PC-3 (cell line): Measurements from ENCODE around the gene ACO2. TPM values are rescaled to one million over a fixed set of nuclear protein-coding genes. Genes with fewer than 3 reads are reported as not detected.

Experiments used
- ATAC-seq: fragments of 200-7000 bp; cut with Tn5 transposase; 2 replicates; pipeline ENCODE4 v1.9.1; 2020; ENCODE audit warnings: mild to moderate bottlenecking, moderate library complexity
- BruUV-seq: library from RNA; stranded (reverse); fragments of 400-500 nt; replicated peaks from 2 replicates; lab custom pipeline; 2021; lab: Mats Ljungman, UMichigan
- CTCF ChIA-PET: fragments of 300-600 bp; sonication (Branson Sonifier 250); formaldehyde crosslinking; loops from one replicate; lab custom pipeline; 2022; ENCODE audit warnings: antibody characterized with exemption; lab: Charles Lee
- POLR2A ChIA-PET: fragments of 300-600 bp; sonication (Branson Sonifier 250); formaldehyde crosslinking; loops from one replicate; lab custom pipeline; 2022; ENCODE audit warnings: antibody characterized with exemption; ENCODE audit not compliant: unreplicated experiment; lab: Charles Lee
- DNase-seq: peaks from one replicate; pipeline ENCODE4 v3.0.0-alpha.2; 2015
- H2AFZ ChIP-seq: fragments of 300-600 bp; sonication (generic); 2 replicates; pipeline ENCODE4 v1.6.0; 2016; ENCODE audit warnings: antibody characterized with exemption, low read length
- H3F3A ChIP-seq: fragments of 300-600 bp; sonication (generic); one replicate; pipeline ENCODE4 v1.6.0; 2017; ENCODE audit warnings: antibody characterized with exemption, low read length, control low read depth, mild to moderate bottlenecking; ENCODE audit not compliant: unreplicated experiment
- H3K27ac ChIP-seq: fragments of 300-600 bp; sonication (generic); 2 replicates; pipeline ENCODE4 v1.5.1; 2016; ENCODE audit warnings: mild to moderate bottlenecking, low read length
- H3K27me3 ChIP-seq: fragments of 300-600 bp; sonication (generic); 2 replicates; pipeline ENCODE4 v1.6.1; 2016; ENCODE audit warnings: low read length, mixed read lengths
- H3K36me3 ChIP-seq: fragments of 300-600 bp; sonication (generic); 2 replicates; pipeline ENCODE4 v1.6.1; 2016; ENCODE audit warnings: low read depth, mixed run types, low read length, mixed read lengths
- H3K4me1 ChIP-seq: fragments of 300-600 bp; sonication (generic); 2 replicates; pipeline ENCODE4 v1.5.1; 2016; ENCODE audit warnings: low read length; ENCODE audit not compliant: insufficient read depth
- H3K4me2 ChIP-seq: fragments of 300-600 bp; sonication (generic); 2 replicates; pipeline ENCODE4 v1.6.0; 2016; ENCODE audit warnings: low read length
- H3K4me3 ChIP-seq: fragments of 300-600 bp; sonication (generic); 2 replicates; pipeline ENCODE4 v1.5.1; 2016; ENCODE audit warnings: mild to moderate bottlenecking, low read length, mixed read lengths
- H3K79me2 ChIP-seq: fragments of 300-600 bp; sonication (generic); 2 replicates; pipeline ENCODE4 v1.6.1; 2017; ENCODE audit warnings: low read length, mixed read lengths
- H3K9ac ChIP-seq: fragments of 300-600 bp; sonication (generic); 2 replicates; pipeline ENCODE4 v1.6.0; 2016; ENCODE audit warnings: mild to moderate bottlenecking, low read length
- H3K9me2 ChIP-seq: fragments of 300-600 bp; sonication (generic); replicated peaks from 2 replicates; pipeline ENCODE4 v1.6.1; 2016; ENCODE audit warnings: mixed run types, low read length, mixed read lengths
- H3K9me3 ChIP-seq: fragments of 300-600 bp; sonication (generic); 2 replicates; pipeline ENCODE4 v1.6.1; 2016; ENCODE audit warnings: low read length, mixed read lengths
- H4K20me1 ChIP-seq: fragments of 300-600 bp; sonication (generic); 2 replicates; pipeline ENCODE4 v1.6.1; 2016; ENCODE audit warnings: low read length, mixed read lengths
- CTCF ChIP-seq: fragments of 300-600 bp; sonication (generic); conservative IDR thresholded peaks from 2 replicates; pipeline ENCODE4 v1.5.1; 2017; ENCODE audit warnings: antibody characterized with exemption, low read depth, mild to moderate bottlenecking, low read length
- EZH2 ChIP-seq: fragments of 300-600 bp; sonication (generic); IDR thresholded peaks from one replicate; pipeline ENCODE4 v1.6.1; 2017; ENCODE audit warnings: antibody characterized with exemption, mild to moderate bottlenecking, low read length; ENCODE audit not compliant: unreplicated experiment
- EZH2phosphoT487 ChIP-seq: fragments of 300-600 bp; sonication (generic); IDR thresholded peaks from 2 replicates; pipeline ENCODE4 v1.6.1; 2018; ENCODE audit warnings: mild to moderate bottlenecking, antibody characterized with exemption, low read length, borderline replicate concordance
- intact Hi-C: fragments of 100-400 bp; cut with micrococcal nuclease; formaldehyde crosslinking; loops from 2 replicates; pipeline ENCODE4 v1.9.0; 2023
- total RNA-seq: library from RNA; depleted of rRNA; stranded (reverse); fragments of >200 nt; gene quantifications from 2 replicates; pipeline ENCODE4 v1.2.3, GENCODE V29; 2014

Gene ACO2
- total RNA-seq, 1 experiment from 2014 or later = 130 TPM

DNA sequence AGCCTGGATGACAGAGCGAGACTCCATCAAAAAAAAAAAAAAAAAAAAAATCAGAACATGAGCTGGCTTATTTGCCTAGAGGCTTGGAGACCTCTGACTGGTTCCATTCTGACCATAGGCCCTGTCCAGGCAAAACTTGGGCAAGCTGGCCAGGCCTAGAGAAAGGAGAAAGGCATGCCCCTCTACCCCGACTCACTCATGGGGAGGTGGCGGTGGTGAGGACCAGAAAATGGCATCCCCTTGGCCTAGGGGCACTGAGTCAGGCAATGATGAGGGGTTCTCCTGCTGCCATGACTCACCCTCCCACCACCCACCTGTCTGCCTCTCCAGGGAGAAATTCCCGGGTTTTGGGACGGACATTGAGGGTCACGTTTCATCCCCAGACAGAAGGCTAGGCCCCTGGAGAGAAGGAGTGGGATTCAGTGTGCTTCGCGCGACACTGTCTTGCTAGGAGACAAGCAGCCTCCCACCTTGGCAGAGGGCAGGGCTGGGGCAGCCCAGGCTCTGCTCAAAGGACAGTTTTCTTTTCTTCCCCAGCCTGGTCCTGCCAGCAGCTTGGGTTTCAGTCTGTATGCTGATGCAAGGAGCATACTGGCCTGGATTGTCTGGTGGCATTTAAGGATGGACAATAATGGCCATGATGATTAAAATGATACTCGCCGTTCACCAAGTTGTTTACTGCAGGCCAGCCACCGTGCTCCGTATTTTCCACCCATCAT, 39.5 kb upstream of the ACO2 start:
- H3K36me3 ChIP-seq = no peaks in the 10 kb centered on the region
- CTCF ChIA-PET = no interaction called here
- H3K79me2 ChIP-seq = no peaks in the 10 kb centered on the region
- ATAC-seq (no peak), DNase-seq (no peak)
- H3K9me3 ChIP-seq = no peaks in the 10 kb centered on the region
- no peak overlapping the region for H2AFZ ChIP-seq
- H4K20me1 ChIP-seq = no peaks in the 10 kb centered on the region
- no TSS peak for BruUV-seq
- POLR2A ChIA-PET = no interaction called here
- H3K9ac ChIP-seq = no peak overlapping the region
- H3F3A ChIP-seq = no peaks in the 10 kb centered on the region
- no peak overlapping the region for H3K4me2 ChIP-seq
- no peak overlapping the region for H3K4me3 ChIP-seq
- TF ChIP-seq EZH2phosphoT487 (no peak), CTCF (no peak), EZH2 (no peak)
- intact Hi-C loops = no loop called here
- no peak overlapping the region for H3K27ac ChIP-seq
- H3K4me1 ChIP-seq = no peaks in the 10 kb centered on the region
- no peaks in the 10 kb centered on the region for H3K27me3 ChIP-seq
- no peaks in the 10 kb centered on the region for H3K9me2 ChIP-seq

DNA sequence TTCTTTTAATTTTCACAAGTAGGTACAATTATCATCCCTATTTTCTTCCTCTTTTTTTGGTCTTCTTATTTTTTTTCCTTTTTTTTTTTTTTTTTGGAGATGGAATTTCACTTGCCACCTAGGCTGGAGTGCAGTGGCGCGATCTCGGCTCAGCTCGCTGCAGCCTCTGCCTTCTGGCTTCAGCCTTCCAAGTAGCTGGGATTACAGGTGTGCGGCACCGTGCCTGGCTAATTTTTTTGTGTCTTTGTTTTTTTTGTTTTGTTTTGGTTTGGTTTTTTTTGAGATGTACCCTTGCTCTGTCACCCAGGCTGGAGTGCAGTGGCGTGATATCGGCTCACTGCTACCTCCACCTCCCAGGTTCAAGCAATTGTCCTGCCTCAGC, 39.0 kb upstream of the ACO2 start:
- H3K36me3 ChIP-seq = no peaks in the 10 kb centered on the region; the same call in 1 of the 2 replicates
- BruUV-seq = no TSS peak
- CTCF ChIA-PET = no interaction called here

More for the DNA sequence above, 39.0 kb upstream of the ACO2 start:
- ATAC-seq (no peak), DNase-seq (no peak)
- Histone ChIP-seq H4K20me1 (no peaks in the 10 kb centered on the region), H3K79me2 (no peaks in the 10 kb centered on the region), H3F3A (no peaks in the 10 kb centered on the region), H3K9me3 (no peaks in the 10 kb centered on the region), H3K4me2 (no peak overlapping the region), H3K9me2 (no peaks in the 10 kb centered on the region), H2AFZ (no peak overlapping the region), H3K4me1 (no peaks in the 10 kb centered on the region), H3K9ac (no peak overlapping the region), H3K27ac (no peak overlapping the region), H3K4me3 (no peak overlapping the region), H3K27me3 (no peaks in the 10 kb centered on the region)
- POLR2A ChIA-PET = no interaction called here
- intact Hi-C loops = no loop called here
- TF ChIP-seq EZH2 (no peak), EZH2phosphoT487 (no peak), CTCF (no peak)
